IMR-90 (cell line): Measurements from ENCODE around the gene IFRD1. TPM values are rescaled to one million over a fixed set of nuclear protein-coding genes. Genes with fewer than 3 reads are reported as not detected.

ENCODE experiments used
- ATAC-seq: fragments of 200-7000 bp; cut with Tn5 transposase; 2 replicates; pipeline ENCODE4 v1.9.1; 2020; ENCODE audit warnings: low read depth, mild to moderate bottlenecking, moderate library complexity
- BruUV-seq: library from RNA; stranded (reverse); fragments of 400-500 nt; replicated peaks from 2 replicates; lab custom pipeline; 2021; lab: Mats Ljungman, UMichigan
- CTCF ChIA-PET: fragments of 300-600 bp; formaldehyde crosslinking; extraction: SDS; loops from one replicate; lab custom pipeline; 2021; ENCODE audit warnings: antibody characterized with exemption; lab: Yijun Ruan, JAX
- POLR2A ChIA-PET: fragments of 300-600 bp; sonication (Branson Sonifier 250); formaldehyde crosslinking; loops from one replicate; lab custom pipeline; 2022; ENCODE audit warnings: antibody characterized with exemption; ENCODE audit not compliant: unreplicated experiment; lab: Charles Lee
- DNase-seq: peaks from one replicate; pipeline ENCODE4 v3.0.0; 2013
- H2AFZ ChIP-seq: replicated peaks from 2 replicates; pipeline ENCODE3; 2013; ENCODE audit warnings: low read length, mild to moderate bottlenecking; ENCODE audit not compliant: poor library complexity
- H2AK5ac ChIP-seq: 2 replicates; pipeline ENCODE4 v1.6.1; 2013; ENCODE audit warnings: low read depth, low read length, inconsistent platforms
- H2AK9ac ChIP-seq: replicated peaks from 2 replicates; pipeline ENCODE3; 2013; ENCODE audit warnings: mild to moderate bottlenecking, low read depth, low read length, moderate library complexity; ENCODE audit not compliant: poor library complexity
- H2BK120ac ChIP-seq: 2 replicates; pipeline ENCODE4 v1.6.1; 2013; ENCODE audit warnings: low read depth, low read length, inconsistent platforms
- H2BK15ac ChIP-seq: 3 replicates; pipeline ENCODE4 v1.6.1; 2013; ENCODE audit warnings: low read depth, low read length, inconsistent platforms
- H2BK20ac ChIP-seq: 2 replicates; pipeline ENCODE4 v1.6.1; 2013; ENCODE audit warnings: low read depth, mild to moderate bottlenecking, inconsistent platforms, low read length, moderate library complexity
- H2BK5ac ChIP-seq: 2 replicates; pipeline ENCODE4 v1.6.1; 2013; ENCODE audit warnings: mild to moderate bottlenecking, low read depth, low read length, inconsistent platforms; ENCODE audit not compliant: poor library complexity, severe bottlenecking
- H3K14ac ChIP-seq: replicated peaks from 2 replicates; pipeline ENCODE4 v1.6.1; 2013; ENCODE audit warnings: low read depth, low read length, inconsistent platforms
- H3K18ac ChIP-seq: 2 replicates; pipeline ENCODE4 v1.6.1; 2013; ENCODE audit warnings: low read depth, low read length, control low read depth
- H3K23ac ChIP-seq: 2 replicates; pipeline ENCODE4 v1.6.1; 2013; ENCODE audit warnings: low read depth, low read length, inconsistent platforms
- H3K27ac ChIP-seq: 2 replicates; pipeline ENCODE4 v1.5.1; 2013; ENCODE audit warnings: mild to moderate bottlenecking, control low read depth, low read length; ENCODE audit not compliant: insufficient read depth
- H3K27me3 ChIP-seq: 2 replicates; pipeline ENCODE4 v1.6.1; 2013; ENCODE audit warnings: low read length; ENCODE audit not compliant: control insufficient read depth, insufficient read depth
- H3K36me3 ChIP-seq: 2 replicates; pipeline ENCODE4 v1.6.1; 2013; ENCODE audit warnings: low read length, mixed read lengths; ENCODE audit not compliant: control insufficient read depth, insufficient read depth
- H3K4ac ChIP-seq: 2 replicates; pipeline ENCODE4 v1.6.1; 2013; ENCODE audit warnings: low read depth, low read length, inconsistent platforms
- H3K4me1 ChIP-seq: 2 replicates; pipeline ENCODE4 v1.6.1; 2013; ENCODE audit warnings: low read length, mixed read lengths; ENCODE audit not compliant: control insufficient read depth, insufficient read depth
- H3K4me2 ChIP-seq: 2 replicates; pipeline ENCODE4 v1.6.1; 2013; ENCODE audit warnings: low read depth, mild to moderate bottlenecking, control low read depth, low read length, moderate library complexity
- H3K4me3 ChIP-seq: 2 replicates; pipeline ENCODE4 v1.5.1; 2013; ENCODE audit warnings: low read depth, mild to moderate bottlenecking, control low read depth, low read length, moderate library complexity; ENCODE audit not compliant: insufficient read depth
- H3K56ac ChIP-seq: 2 replicates; pipeline ENCODE4 v1.6.1; 2013; ENCODE audit warnings: low read length, inconsistent platforms; ENCODE audit not compliant: insufficient read depth; ENCODE audit errors: extremely low read depth
- H3K79me1 ChIP-seq, 2 experiments: 2 replicates each; pipeline ENCODE4 v1.6.1; 2013; ENCODE audit warnings: low read length in 2 of 2, inconsistent platforms in 1 of 2, low read depth in 1 of 2
- H3K9ac ChIP-seq: 2 replicates; pipeline ENCODE4 v1.6.1; 2013; ENCODE audit warnings: low read depth, low read length, control low read depth
- H3K9me1 ChIP-seq: 2 replicates; pipeline ENCODE4 v1.6.1; 2013; ENCODE audit warnings: low read length, inconsistent platforms; ENCODE audit not compliant: insufficient read depth
- H3K9me3 ChIP-seq: 2 replicates; pipeline ENCODE4 v1.6.1; 2013; ENCODE audit warnings: low read length; ENCODE audit not compliant: control insufficient read depth, insufficient read depth
- H4K20me1 ChIP-seq: 2 replicates; pipeline ENCODE4 v1.6.1; 2013; ENCODE audit warnings: low read length, inconsistent platforms; ENCODE audit not compliant: insufficient read depth
- H4K5ac ChIP-seq: 2 replicates; pipeline ENCODE4 v1.6.1; 2013; ENCODE audit warnings: mild to moderate bottlenecking, low read depth, low read length, control low read depth
- H4K8ac ChIP-seq, 2 experiments: 2 replicates each; pipeline ENCODE4 v1.6.1; 2013; ENCODE audit warnings: low read depth in 2 of 2, low read length in 2 of 2, control low read depth in 1 of 2, inconsistent platforms in 1 of 2
- H4K91ac ChIP-seq: 2 replicates; pipeline ENCODE4 v1.6.1; 2013; ENCODE audit warnings: low read depth, low read length, inconsistent platforms; ENCODE audit not compliant: insufficient read depth
- CEBPB ChIP-seq: IDR thresholded peaks from 2 replicates; pipeline ENCODE4 v1.6.1; 2012; ENCODE audit warnings: low read depth, low read length, improper control_type of control experiment
- CHD1 ChIP-seq: IDR thresholded peaks from 2 replicates; pipeline ENCODE4 v1.6.1; 2012; ENCODE audit warnings: low read depth, low read length, improper control_type of control experiment
- CTCF ChIP-seq: conservative IDR thresholded peaks from 2 replicates; pipeline ENCODE4 v1.5.1; 2012; ENCODE audit warnings: mild to moderate bottlenecking, low read depth, low read length, improper control_type of control experiment
- FOS ChIP-seq: fragments of 150-350 bp; IDR thresholded peaks from 2 replicates; pipeline ENCODE4 v1.6.1; 2016; ENCODE audit warnings: low read depth, low read length
- MAFK ChIP-seq: IDR thresholded peaks from 2 replicates; pipeline ENCODE4 v1.6.1; 2012; ENCODE audit warnings: low read depth, low read length, improper control_type of control experiment
- MAZ ChIP-seq: IDR thresholded peaks from 2 replicates; pipeline ENCODE4 v1.6.1; 2012; ENCODE audit warnings: low read depth, mild to moderate bottlenecking, low read length, improper control_type of control experiment, moderate library complexity, borderline replicate concordance
- NFE2L2 ChIP-seq: fragments of 150-350 bp; IDR thresholded peaks from 2 replicates; pipeline ENCODE4 v1.6.1; 2016; ENCODE audit warnings: low read depth, mild to moderate bottlenecking, low read length
- RAD21 ChIP-seq: IDR thresholded peaks from 2 replicates; pipeline ENCODE4 v1.6.1; 2012; ENCODE audit warnings: low read length, improper control_type of control experiment
- RCOR1 ChIP-seq: IDR thresholded peaks from 2 replicates; pipeline ENCODE4 v1.6.1; 2012; ENCODE audit warnings: mild to moderate bottlenecking, low read length, improper control_type of control experiment; ENCODE audit not compliant: insufficient replicate concordance
- RFX5 ChIP-seq: IDR thresholded peaks from 2 replicates; pipeline ENCODE4 v1.8.0; 2012; ENCODE audit warnings: low read depth, mild to moderate bottlenecking, low read length, moderate library complexity
- SMC3 ChIP-seq: fragments of 150-350 bp; IDR thresholded peaks from 2 replicates; pipeline ENCODE4 v1.6.1; 2016; ENCODE audit warnings: low read depth, mild to moderate bottlenecking, antibody characterized with exemption, low read length, moderate library complexity
- USF2 ChIP-seq: fragments of 150-350 bp; IDR thresholded peaks from 2 replicates; pipeline ENCODE4 v1.6.1; 2017; ENCODE audit warnings: mild to moderate bottlenecking, antibody characterized with exemption, low read length, low read depth
- dilution Hi-C: fragments of 300-500 bp; cut with HindIII; formaldehyde crosslinking; loops from one replicate; pipeline ENCODE4 v1.14.3; 2018; ENCODE audit warnings: low sequenced_read_pairs; ENCODE audit not compliant: unreplicated experiment
- in situ Hi-C: fragments of 300-500 bp; cut with MboI; formaldehyde crosslinking; loops from 3 replicates; pipeline ENCODE4 v1.14.3; 2019; ENCODE audit warnings: low sequenced_read_pairs, inconsistent platforms, mixed read lengths
- intact Hi-C: fragments of 100-400 bp; cut with micrococcal nuclease; formaldehyde crosslinking; loops from 2 replicates; pipeline ENCODE4 v1.10.0; 2022
- polyA plus RNA-seq, 3 experiments: library from polyadenylated mRNA; depleted of rRNA; stranded (reverse); fragments of >200 nt; gene quantifications; 2 replicates each; pipeline ENCODE4 v1.2.3, GENCODE V29; 2012; ENCODE audit warnings: low replicate concordance in 1 of 3
- total RNA-seq: library from RNA; depleted of rRNA; stranded (reverse); fragments of >200 nt; gene quantifications from 2 replicates; pipeline ENCODE4 v1.2.3, GENCODE V29; 2012

Gene IFRD1
- total and polyA plus RNA-seq, 2 of the 4 experiments (the other 2 are of a cell fraction), result 18.3 to 25.3 TPM

- Histone ChIP-seq H2BK15ac (no peak overlapping the region), H3K4ac (0 out of 2 replicates have a peak overlapping the region, but pooled peaks have one; percentile 19), H3K4me2 (no peak overlapping the region), H3K79me1 (no peaks in the 10 kb centered on the region), H2AK5ac (0 out of 2 replicates have a peak overlapping the region, but pooled peaks have one; percentile 2), H3K23ac (no peak overlapping the region), H3K27me3 (peaks cover 10% of the 10 kb centered on the region), H3K9ac (no peak overlapping the region), H3K4me1 (peaks cover 8% of the 10 kb centered on the region), H3K27ac (no peak overlapping the region), H2BK120ac (no peak overlapping the region), H2AFZ (no peak overlapping the region), H4K91ac (no peak overlapping the region), H3K9me3 (no peaks in the 10 kb centered on the region), H3K9me1 (peaks cover 18% of the 10 kb centered on the region), H3K4me3 (no peak overlapping the region), H2BK20ac (peak overlapping the region; percentile 35; the same call in 1 of the 2 replicates), H4K5ac (no peak overlapping the region), H2BK5ac (no peak overlapping the region), H3K56ac (no peak overlapping the region), H2AK9ac (peak overlapping the region; percentile 42), H4K8ac (no peak overlapping the region), H3K36me3 (no peaks in the 10 kb centered on the region), H4K20me1 (peaks cover 3% of the 10 kb centered on the region; the same call in 1 of the 2 replicates), H3K18ac (no peak overlapping the region), H3K14ac (no peak overlapping the region)
- ATAC-seq (no peak), DNase-seq (no peak)
- intact Hi-C loops, result no loop called here
- in situ Hi-C loops, result no loop called here
- dilution Hi-C loops, result no loop called here
- TF ChIP-seq RFX5, result no peak
- TF ChIP-seq CEBPB, result no peak
- TF ChIP-seq FOS, result no peak; the same call in 1 of the 2 replicates
- no peak for TF ChIP-seq CTCF
- no peak for TF ChIP-seq RCOR1
- no peak for TF ChIP-seq CHD1
- TF ChIP-seq MAZ, result no peak
- TF ChIP-seq USF2, result no peak
- no peak for TF ChIP-seq NFE2L2
- no peak for TF ChIP-seq SMC3
- TF ChIP-seq MAFK, result no peak
- no peak for TF ChIP-seq RAD21
- POLR2A ChIA-PET, result no interaction called here
- CTCF ChIA-PET, result no interaction called here
- no TSS peak for BruUV-seq
Measured at GRCh38 chr7:112510743-112511110, 60.5 kb downstream of the IFRD1 start.
